HepG2 (cell line): ENCODE measurements around the gene NFE2L1. TPM values are rescaled to one million over a fixed set of nuclear protein-coding genes. Genes with fewer than 3 reads are reported as not detected.

Experiments
- AKAP8 ChIP-seq: sonication (generic); formaldehyde crosslinking; IDR thresholded peaks from 2 replicates; pipeline ENCODE4 v1.5.1; 2020; ENCODE audit warnings: mild to moderate bottlenecking, missing genetic modification reagents
- BRD4 ChIP-seq: sonication (generic); formaldehyde crosslinking; IDR thresholded peaks from 2 replicates; pipeline ENCODE4 v1.4.0; 2020; ENCODE audit warnings: missing genetic modification reagents
- CBX2 ChIP-seq, 2 experiments: fragments of 200-600 bp in 1 of 2; sonication (generic); formaldehyde crosslinking in 1 of 2; IDR thresholded peaks; 2 replicates each; pipeline versions ENCODE4 v1.7.0 to v1.8.1; 2018 to 2022; ENCODE audit warnings: low read depth in 2 of 2, low read length in 1 of 2, mild to moderate bottlenecking in 1 of 2, missing genetic modification reagents in 1 of 2
- CERS6 ChIP-seq: sonication (generic); formaldehyde crosslinking; IDR thresholded peaks from 2 replicates; pipeline ENCODE4 v1.5.0; 2020; ENCODE audit warnings: missing genetic modification reagents
- EZH2 ChIP-seq: conservative IDR thresholded peaks from 2 replicates; pipeline ENCODE4 v1.6.1; 2012; ENCODE audit warnings: mild to moderate bottlenecking, low read depth, low read length, moderate library complexity
- FOXC1 ChIP-seq: sonication (generic); formaldehyde crosslinking; IDR thresholded peaks from 2 replicates; pipeline ENCODE4 v1.8.0; 2022; ENCODE audit warnings: mild to moderate bottlenecking, missing genetic modification reagents, borderline replicate concordance
- GFI1 ChIP-seq: sonication (generic); formaldehyde crosslinking; IDR thresholded peaks from 2 replicates; pipeline ENCODE4 v1.5.0; 2020; ENCODE audit warnings: missing genetic modification reagents, mild to moderate bottlenecking, borderline replicate concordance
- GTF3A ChIP-seq: sonication (generic); formaldehyde crosslinking; conservative IDR thresholded peaks from 2 replicates; pipeline ENCODE4 v1.4.0; 2020; ENCODE audit warnings: mild to moderate bottlenecking, missing genetic modification reagents
- HIVEP1 ChIP-seq: sonication (generic); formaldehyde crosslinking; IDR thresholded peaks from 2 replicates; pipeline ENCODE4 v1.4.0; 2020; ENCODE audit warnings: mild to moderate bottlenecking, missing genetic modification reagents
- KMT2B ChIP-seq: IDR thresholded peaks from 2 replicates; pipeline ENCODE4 v1.6.1; 2016; ENCODE audit warnings: missing genetic modification reagents, missing compliant biosample characterization
- MTF1 ChIP-seq: sonication (generic); formaldehyde crosslinking; IDR thresholded peaks from 2 replicates; pipeline ENCODE4 v1.5.0; 2020; ENCODE audit warnings: missing genetic modification reagents
- MYC ChIP-seq: sonication (generic); formaldehyde crosslinking; IDR thresholded peaks from 2 replicates; pipeline ENCODE4 v1.9.0; 2021; ENCODE audit warnings: missing genetic modification reagents, borderline replicate concordance
- PHF20 ChIP-seq: sonication (generic); formaldehyde crosslinking; IDR thresholded peaks from 2 replicates; pipeline ENCODE4 v1.5.0; 2020; ENCODE audit warnings: mild to moderate bottlenecking, missing genetic modification reagents
- PRDM15 ChIP-seq: sonication (generic); formaldehyde crosslinking; IDR thresholded peaks from 2 replicates; pipeline ENCODE4 v1.4.0; 2020; ENCODE audit warnings: missing genetic modification reagents
- SMARCE1 ChIP-seq: fragments of 450-650 bp; IDR thresholded peaks from 2 replicates; pipeline ENCODE4 v1.6.1; 2017; ENCODE audit warnings: borderline replicate concordance
- SMYD3 ChIP-seq: sonication (generic); formaldehyde crosslinking; IDR thresholded peaks from 2 replicates; pipeline ENCODE4 v1.8.1; 2023; ENCODE audit warnings: mild to moderate bottlenecking, missing genetic modification reagents
- TOE1 ChIP-seq: sonication (generic); formaldehyde crosslinking; IDR thresholded peaks from 2 replicates; pipeline ENCODE4 v1.4.0; 2020; ENCODE audit warnings: mild to moderate bottlenecking, missing genetic modification reagents
- ZBTB3 ChIP-seq: sonication (generic); formaldehyde crosslinking; IDR thresholded peaks from 2 replicates; pipeline ENCODE4 v1.4.0; 2020; ENCODE audit warnings: low read depth, mild to moderate bottlenecking, moderate library complexity, missing genetic modification reagents, borderline replicate concordance
- ZNF296 ChIP-seq: sonication (generic); formaldehyde crosslinking; conservative IDR thresholded peaks from 2 replicates; pipeline ENCODE4 v1.5.0; 2020; ENCODE audit warnings: mild to moderate bottlenecking, missing genetic modification reagents
- ZNF451 ChIP-seq: sonication (generic); formaldehyde crosslinking; IDR thresholded peaks from 2 replicates; pipeline ENCODE4 v1.5.0; 2020; ENCODE audit warnings: mild to moderate bottlenecking, missing genetic modification reagents
- ZNF556 ChIP-seq: sonication (generic); formaldehyde crosslinking; IDR thresholded peaks from 2 replicates; pipeline ENCODE4 v1.4.0; 2020; ENCODE audit warnings: mild to moderate bottlenecking, missing genetic modification reagents, borderline replicate concordance
- ZNF660 ChIP-seq: sonication (generic); formaldehyde crosslinking; IDR thresholded peaks from 2 replicates; pipeline ENCODE4 v1.5.1; 2020; ENCODE audit warnings: mild to moderate bottlenecking, low read depth, missing genetic modification reagents, borderline replicate concordance
- polyA plus RNA-seq, 8 experiments: library from polyadenylated mRNA; depleted of rRNA in 3 of 8; stranded (reverse) in 7 of 8; unstranded in 1 of 8; fragments of >200 nt; fragmentation: Illumina TruSeq in 4 of 8; extraction: Trizol in 4 of 8; gene quantifications; 2 replicates each; pipeline versions ENCODE4 v1.2.1 to v1.2.3, GENCODE V29; 2011 to 2016; ENCODE audit warnings: low read depth in 4 of 8, missing spikeins in 1 of 8, mixed read lengths in 1 of 8; ENCODE audit not compliant: insufficient read depth in 1 of 8
- total RNA-seq, 5 experiments: library from RNA; depleted of rRNA; stranded (reverse); fragments of >200 nt; fragmentation: Illumina TruSeq; extraction: Trizol; gene quantifications; 2 replicates each; pipeline ENCODE4 v1.2.3, GENCODE V29; 2016; ENCODE audit warnings: low read depth in 1 of 5
- TF ChIP-seq, protein P1 (sequence below): sonication (generic); formaldehyde crosslinking; IDR thresholded peaks from 2 replicates; pipeline ENCODE4 v1.8.1; 2023; ENCODE audit warnings: mild to moderate bottlenecking, missing genetic modification reagents
- TF ChIP-seq, protein P2 (sequence below): sonication (generic); formaldehyde crosslinking; IDR thresholded peaks from 2 replicates; pipeline ENCODE4 v1.4.0; 2020; ENCODE audit warnings: missing genetic modification reagents

NFE2L1 gene
- total and polyA plus RNA-seq, 2 of the 13 experiments (the other 11 are each of a cell fraction or from before 2014, with no cell fraction given) = 67.0 to 234 TPM

- no peak for TF ChIP-seq CERS6 (CRISPR knock-in tag)
- TF ChIP-seq PRDM15 = no peak
- no peak for TF ChIP-seq GTF3A
- peak; percentile 6; the same call in 1 of the 2 replicates for TF ChIP-seq HIVEP1 (CRISPR knock-in tag)
- TF ChIP-seq BRD4 (CRISPR knock-in tag) = no peak
- no peak for TF ChIP-seq TOE1 (CRISPR knock-in tag)
- no peak for TF ChIP-seq CBX2 (IDR thresholded peaks at IDR 0.05; ENCODE audit: low read depth, low read length)
- TF ChIP-seq CBX2 (CRISPR knock-in tag; IDR thresholded peaks at IDR 0.05; ENCODE audit: low read depth) = peak; percentile 25; the same call in 1 of the 2 replicates
- TF ChIP-seq SMARCE1 = no peak
- TF ChIP-seq ZNF660 (CRISPR knock-in tag) = no peak
- no peak for TF ChIP-seq ZBTB3 (CRISPR knock-in tag)
- TF ChIP-seq, protein P1, sequence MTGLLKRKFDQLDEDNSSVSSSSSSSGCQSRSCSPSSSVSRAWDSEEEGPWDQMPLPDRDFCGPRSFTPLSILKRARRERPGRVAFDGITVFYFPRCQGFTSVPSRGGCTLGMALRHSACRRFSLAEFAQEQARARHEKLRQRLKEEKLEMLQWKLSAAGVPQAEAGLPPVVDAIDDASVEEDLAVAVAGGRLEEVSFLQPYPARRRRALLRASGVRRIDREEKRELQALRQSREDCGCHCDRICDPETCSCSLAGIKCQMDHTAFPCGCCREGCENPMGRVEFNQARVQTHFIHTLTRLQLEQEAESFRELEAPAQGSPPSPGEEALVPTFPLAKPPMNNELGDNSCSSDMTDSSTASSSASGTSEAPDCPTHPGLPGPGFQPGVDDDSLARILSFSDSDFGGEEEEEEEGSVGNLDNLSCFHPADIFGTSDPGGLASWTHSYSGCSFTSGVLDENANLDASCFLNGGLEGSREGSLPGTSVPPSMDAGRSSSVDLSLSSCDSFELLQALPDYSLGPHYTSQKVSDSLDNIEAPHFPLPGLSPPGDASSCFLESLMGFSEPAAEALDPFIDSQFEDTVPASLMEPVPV = no peak
- no peak for TF ChIP-seq ZNF296
- no peak for TF ChIP-seq GFI1
- no peak for TF ChIP-seq SMYD3
- TF ChIP-seq ZNF451 = no peak
- TF ChIP-seq ZNF556 = no peak
- no peak for TF ChIP-seq EZH2
- no peak for TF ChIP-seq MYC (CRISPR knock-in tag)
- TF ChIP-seq, protein P2, sequence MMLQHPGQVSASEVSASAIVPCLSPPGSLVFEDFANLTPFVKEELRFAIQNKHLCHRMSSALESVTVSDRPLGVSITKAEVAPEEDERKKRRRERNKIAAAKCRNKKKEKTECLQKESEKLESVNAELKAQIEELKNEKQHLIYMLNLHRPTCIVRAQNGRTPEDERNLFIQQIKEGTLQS (CRISPR knock-in tag) = no peak
- no peak for TF ChIP-seq MTF1 (CRISPR knock-in tag)
- TF ChIP-seq AKAP8 (CRISPR knock-in tag) = no peak
- no peak for TF ChIP-seq KMT2B (CRISPR knock-in tag)
- TF ChIP-seq PHF20 = no peak
- peak; percentile 48; the same call in 1 of the 2 replicates for TF ChIP-seq FOXC1 (CRISPR knock-in tag)
Measured at GRCh38 chr17:48047113-48047740, 932 bp upstream of the NFE2L1 start (continued).
